Kidney (tissue), 14 donors: ENCODE measurements around the gene SLC6A11. TPM values are rescaled to one million over a fixed set of nuclear protein-coding genes. Genes with fewer than 3 reads are reported as not detected.

Source experiments
- DNase-seq, 5 donors: peaks; one replicate each; pipeline ENCODE4 v3.0.0-alpha.2; 2013 to 2020
- FAIRE-seq: peaks from 2 replicates; lab custom pipeline; 2012; peaks lifted over from hg19 to GRCh38; lab: Jason Lieb, UNC
- H3K27ac ChIP-seq, 2 donors: one replicate each; pipeline ENCODE4 v1.7.0; 2013; ENCODE audit warnings: low read depth in 2 of 2, low read length in 2 of 2, inconsistent platforms in 1 of 2
- H3K27me3 ChIP-seq: one replicate; pipeline ENCODE4 v1.7.1; 2013; ENCODE audit warnings: low read length, inconsistent platforms; ENCODE audit not compliant: control insufficient read depth, insufficient read depth
- H3K36me3 ChIP-seq, 3 donors: one replicate each; pipeline versions ENCODE4 v1.7.0 to v1.7.1; 2013; ENCODE audit warnings: low read length in 3 of 3, control low read depth in 1 of 3, inconsistent platforms in 1 of 3; ENCODE audit not compliant: insufficient read depth in 3 of 3, control insufficient read depth in 2 of 3
- H3K4me1 ChIP-seq, 3 donors: one replicate each; pipeline versions ENCODE4 v1.7.0 to v1.7.1; 2013; ENCODE audit warnings: low read length in 3 of 3, inconsistent platforms in 1 of 3, low read depth in 1 of 3; ENCODE audit not compliant: control insufficient read depth in 2 of 3, insufficient read depth in 2 of 3
- H3K4me3 ChIP-seq, 3 donors: one replicate each; pipeline versions ENCODE4 v1.7.0 to v1.8.1; 2013; ENCODE audit warnings: low read length in 3 of 3, control low read depth in 1 of 3, inconsistent platforms in 1 of 3
- H3K9ac ChIP-seq, 3 donors: one replicate each; pipeline versions ENCODE4 v1.7.0 to v1.7.1; 2013; ENCODE audit warnings: low read length in 3 of 3, control low read depth in 1 of 3, inconsistent platforms in 1 of 3
- H3K9me3 ChIP-seq, 3 donors: one replicate each; pipeline versions ENCODE4 v1.7.0 to v1.7.1; 2013; ENCODE audit warnings: low read length in 3 of 3, control low read depth in 1 of 3, inconsistent platforms in 1 of 3; ENCODE audit not compliant: control insufficient read depth in 2 of 3, insufficient read depth in 1 of 3
- intact Hi-C: fragments of 100-400 bp; cut with DNase I; formaldehyde crosslinking; loops from one replicate; pipeline ENCODE4 v1.11.1; 2022
- polyA plus RNA-seq: library from polyadenylated mRNA; stranded (reverse); fragments of 350-450 nt; fragmentation: Illumina TruSeq; extraction: RNeasy Lipid Tissue Mini Kit (QIAGEN cat#74804); gene quantifications from one replicate; pipeline ENCODE4 v1.2.3, GENCODE V29; 2014; ENCODE audit warnings: low read depth, low replicate concordance; ENCODE audit not compliant: insufficient read depth
- total RNA-seq: library from RNA; stranded (reverse); fragmentation: NEBNext Ultra II Directional; extraction: Animal tissue kit (Norgen Biotek cat#: 25700); gene quantifications from one replicate; pipeline ENCODE4 v1.2.1, GENCODE V29; 2021
- TF ChIP-seq, protein P1 (sequence below): IDR thresholded peaks from 3 replicates; pipeline ENCODE4 v1.5.1; 2012; ENCODE audit warnings: mild to moderate bottlenecking, moderate library complexity, borderline replicate concordance; ENCODE audit not compliant: insufficient read depth; ENCODE audit errors: extremely low read depth
- donor health status: control.
- donor health status: control.
- donor health status: control.
- donor health status: control.
- donor health status: control.
- donor health status: DM: yes; HTN: yes; CAD: no.
- donor health status: Normal renal cell carcinoma (clear cell type).

Gene SLC6A11
- total and polyA plus RNA-seq, 2 donors from 2014 or later, result 0.38 TPM; not detected in 1

- Histone ChIP-seq H3K4me3 (no peak overlapping the region), H3K27ac (no peak overlapping the region), H3K4me1 (no peaks in the 10 kb centered on the region), H3K9me3 (no peaks in the 10 kb centered on the region), H3K27me3 (peaks cover 9% of the 10 kb centered on the region), H3K9ac (no peak overlapping the region), H3K36me3 (no peaks in the 10 kb centered on the region)
- TF ChIP-seq, protein P1, sequence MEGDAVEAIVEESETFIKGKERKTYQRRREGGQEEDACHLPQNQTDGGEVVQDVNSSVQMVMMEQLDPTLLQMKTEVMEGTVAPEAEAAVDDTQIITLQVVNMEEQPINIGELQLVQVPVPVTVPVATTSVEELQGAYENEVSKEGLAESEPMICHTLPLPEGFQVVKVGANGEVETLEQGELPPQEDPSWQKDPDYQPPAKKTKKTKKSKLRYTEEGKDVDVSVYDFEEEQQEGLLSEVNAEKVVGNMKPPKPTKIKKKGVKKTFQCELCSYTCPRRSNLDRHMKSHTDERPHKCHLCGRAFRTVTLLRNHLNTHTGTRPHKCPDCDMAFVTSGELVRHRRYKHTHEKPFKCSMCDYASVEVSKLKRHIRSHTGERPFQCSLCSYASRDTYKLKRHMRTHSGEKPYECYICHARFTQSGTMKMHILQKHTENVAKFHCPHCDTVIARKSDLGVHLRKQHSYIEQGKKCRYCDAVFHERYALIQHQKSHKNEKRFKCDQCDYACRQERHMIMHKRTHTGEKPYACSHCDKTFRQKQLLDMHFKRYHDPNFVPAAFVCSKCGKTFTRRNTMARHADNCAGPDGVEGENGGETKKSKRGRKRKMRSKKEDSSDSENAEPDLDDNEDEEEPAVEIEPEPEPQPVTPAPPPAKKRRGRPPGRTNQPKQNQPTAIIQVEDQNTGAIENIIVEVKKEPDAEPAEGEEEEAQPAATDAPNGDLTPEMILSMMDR, result no peak
- no peak for DNase-seq
- intact Hi-C loops, result no loop called here
- no peak for FAIRE-seq
Measured at GRCh38 chr3:10973046-10973595, 157.1 kb downstream of the SLC6A11 start.

- Histone ChIP-seq H3K9me3 (no peaks in the 10 kb centered on the region), H3K27ac (no peak overlapping the region), H3K4me1 (no peaks in the 10 kb centered on the region), H3K27me3 (peaks cover 9% of the 10 kb centered on the region), H3K9ac (no peak overlapping the region), H3K36me3 (no peaks in the 10 kb centered on the region), H3K4me3 (no peak overlapping the region)
- intact Hi-C loops, result no loop called here
- FAIRE-seq (no peak), DNase-seq (no peak)
- TF ChIP-seq, protein P1, result no peak
Measured at GRCh38 chr3:10974131-10974530, 158.1 kb downstream of the SLC6A11 start.

DNA sequence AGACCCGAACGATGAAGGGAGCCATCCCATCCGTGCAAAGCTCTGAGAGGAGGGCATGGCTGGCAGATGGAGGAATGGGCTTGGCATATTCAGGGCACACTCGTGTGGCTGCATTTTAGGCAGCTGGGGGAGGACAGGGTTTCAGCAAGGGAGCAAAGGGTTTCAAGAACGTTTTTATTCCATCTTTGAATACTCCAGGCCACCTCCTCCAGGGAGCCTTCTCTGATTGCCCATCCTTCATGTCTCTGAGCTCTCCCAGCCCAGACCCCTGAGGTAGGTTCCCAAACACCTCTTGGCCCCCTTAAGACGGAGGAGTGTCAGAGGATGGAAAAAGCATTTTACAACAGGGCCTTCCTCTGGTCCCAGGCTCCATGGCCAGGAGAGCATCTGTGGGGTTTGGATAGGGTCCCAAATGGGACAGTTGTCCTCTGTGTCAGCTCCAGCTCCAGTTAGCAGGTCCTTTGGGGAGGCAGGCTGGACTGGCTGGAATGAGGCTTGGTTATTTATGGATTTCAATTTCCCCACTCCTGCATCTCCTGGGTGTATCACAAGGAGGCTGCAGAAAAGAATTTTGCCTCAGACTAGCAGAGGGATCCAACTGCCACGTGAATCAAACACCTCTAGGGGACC is 158.8 kb downstream of the SLC6A11 start:
- FAIRE-seq, result no peak
- TF ChIP-seq, protein P1, result no peak
- no peaks in the 10 kb centered on the region for H3K36me3 ChIP-seq
- peaks cover 9% of the 10 kb centered on the region for H3K27me3 ChIP-seq
- H3K9me3 ChIP-seq, result no peaks in the 10 kb centered on the region
- no peak overlapping the region for H3K27ac ChIP-seq
- no peak for DNase-seq
- no peak overlapping the region for H3K4me3 ChIP-seq
- H3K4me1 ChIP-seq, result no peaks in the 10 kb centered on the region
- intact Hi-C loops, result no loop called here
- H3K9ac ChIP-seq, result no peak overlapping the region
